Loucy (cell line): Measurements from ENCODE around the gene ARAF.
"Not testable (repeated sequence)": the region's sequence is repeated elsewhere in the genome, so short reads cannot be mapped to it uniquely, and the experiment has no call there.

ENCODE experiments used
- CTCF ChIP-seq: fragments of 200-600 bp; sonication (generic); conservative IDR thresholded peaks from 2 replicates; pipeline ENCODE4 v1.5.1; 2014; ENCODE audit warnings: mild to moderate bottlenecking, antibody characterized with exemption, low read length
- EZH2phosphoT487 ChIP-seq: fragments of 200-600 bp; IDR thresholded peaks from 2 replicates; pipeline ENCODE4 v1.6.1; 2018; ENCODE audit warnings: antibody characterized with exemption, mild to moderate bottlenecking, moderate library complexity, borderline replicate concordance

DNA sequence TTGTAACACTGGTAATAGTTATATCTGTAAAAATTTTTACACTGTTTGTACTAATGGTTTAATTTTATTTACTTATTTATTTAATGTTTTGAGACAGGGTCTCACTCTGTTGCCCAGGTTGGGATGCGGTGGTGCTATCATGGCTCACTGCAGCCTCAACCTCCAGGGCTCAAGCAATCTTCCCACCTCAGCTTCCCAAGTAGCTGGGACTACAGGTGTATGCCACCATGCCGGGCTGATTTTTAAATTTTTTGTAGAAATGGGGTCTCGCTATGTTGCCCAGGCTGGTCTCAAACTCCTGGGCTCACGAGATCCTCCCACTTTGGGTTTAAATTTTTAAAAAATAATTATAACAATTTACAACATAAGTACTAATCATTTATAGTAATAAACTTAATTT lies 42.1 kb downstream of the ARAF start:
- not testable (repeated sequence) for TF ChIP-seq CTCF, EZH2phosphoT487
